OCI-LY7 (cell line): ENCODE results near the gene TRAPPC6A. TPM values are rescaled to one million over a fixed set of nuclear protein-coding genes. Genes with fewer than 3 reads are reported as not detected.

ENCODE experiments used
- BruUV-seq: library from RNA; stranded (reverse); fragments of 400-500 nt; replicated peaks from 2 replicates; lab custom pipeline; 2021; lab: Mats Ljungman, UMichigan
- CTCF ChIA-PET: fragments of 300-600 bp; sonication (Branson Sonifier 250); formaldehyde crosslinking; loops from one replicate; lab custom pipeline; 2022; ENCODE audit warnings: antibody characterized with exemption; ENCODE audit not compliant: unreplicated experiment; lab: Charles Lee
- POLR2A ChIA-PET: fragments of 300-600 bp; sonication (Branson Sonifier 250); formaldehyde crosslinking; loops from one replicate; lab custom pipeline; 2022; ENCODE audit warnings: antibody characterized with exemption; lab: Charles Lee
- DNase-seq: peaks from one replicate; pipeline ENCODE4 v3.0.0-alpha.2; 2015; ENCODE audit warnings: low spot score
- H2AFZ ChIP-seq: fragments of 200-600 bp; sonication (generic), shearing (Covaris generic); 2 replicates; pipeline ENCODE4 v1.6.1; 2014; ENCODE audit warnings: mild to moderate bottlenecking, antibody characterized with exemption, low read length, moderate library complexity
- H3K27ac ChIP-seq: fragments of 200-600 bp; sonication (generic); 2 replicates; pipeline ENCODE4 v1.5.1; 2014; ENCODE audit warnings: mixed run types, low read depth, mild to moderate bottlenecking, moderate library complexity, low read length, inconsistent platforms; ENCODE audit not compliant: poor library complexity, severe bottlenecking
- H3K36me3 ChIP-seq: fragments of 200-600 bp; sonication (generic); 2 replicates; pipeline ENCODE4 v1.6.1; 2014; ENCODE audit warnings: mild to moderate bottlenecking, antibody characterized with exemption, low read length, moderate library complexity, mixed read lengths; ENCODE audit not compliant: insufficient read depth
- H3K4me1 ChIP-seq: fragments of 200-600 bp; sonication (generic); 2 replicates; pipeline ENCODE4 v1.5.1; 2014; ENCODE audit warnings: mild to moderate bottlenecking, low read length; ENCODE audit not compliant: insufficient read depth, poor library complexity, severe bottlenecking
- H3K4me2 ChIP-seq: fragments of 200-600 bp; sonication (generic); 2 replicates; pipeline ENCODE4 v1.6.1; 2014; ENCODE audit warnings: mild to moderate bottlenecking, low read length
- H3K4me3 ChIP-seq: fragments of 200-600 bp; sonication (generic); 2 replicates; pipeline ENCODE4 v1.5.1; 2014; ENCODE audit warnings: mild to moderate bottlenecking, low read depth, low read length; ENCODE audit not compliant: poor library complexity, severe bottlenecking
- H3K79me2 ChIP-seq: fragments of 200-600 bp; sonication (generic); 2 replicates; pipeline ENCODE4 v1.6.1; 2016; ENCODE audit warnings: low read depth, mild to moderate bottlenecking, low read length, moderate library complexity, mixed read lengths; ENCODE audit not compliant: insufficient read depth
- H3K9me2 ChIP-seq: fragments of 200-600 bp; sonication (generic); 2 replicates; pipeline ENCODE4 v1.6.1; 2016; ENCODE audit warnings: mild to moderate bottlenecking, low read length, mixed read lengths; ENCODE audit not compliant: insufficient read depth
- H3K9me3 ChIP-seq: fragments of 200-600 bp; sonication (generic); 2 replicates; pipeline ENCODE4 v1.6.1; 2014; ENCODE audit warnings: mild to moderate bottlenecking, mixed run types, low read length, mixed read lengths
- H4K20me1 ChIP-seq: fragments of 200-600 bp; sonication (generic); 2 replicates; pipeline ENCODE4 v1.6.1; 2014; ENCODE audit warnings: mild to moderate bottlenecking, antibody characterized with exemption, low read length, moderate library complexity, mixed read lengths; ENCODE audit not compliant: insufficient read depth
- EZH2phosphoT487 ChIP-seq: fragments of 200-600 bp; sonication (generic); IDR thresholded peaks from 2 replicates; pipeline ENCODE4 v1.6.1; 2018; ENCODE audit warnings: low read depth, borderline replicate concordance, mild to moderate bottlenecking, mixed run types, antibody characterized with exemption, low read length, moderate library complexity, mixed read lengths
- intact Hi-C: fragments of 100-400 bp; cut with micrococcal nuclease; formaldehyde crosslinking; loops from one replicate; pipeline ENCODE4 v1.10.0; 2022; ENCODE audit not compliant: unreplicated experiment
- total RNA-seq, 2 experiments: library from RNA; depleted of rRNA in 1 of 2; stranded (reverse); fragments of >200 nt in 1 of 2; shearing (Covaris generic) in 1 of 2; gene quantifications; 2 replicates each; pipeline ENCODE4 v1.2.3, GENCODE V29; 2014 to 2022
- TF ChIP-seq, protein P1 (sequence below): fragments of 200-600 bp; sonication (generic); conservative IDR thresholded peaks from 2 replicates; pipeline ENCODE4 v1.5.1; 2014; ENCODE audit warnings: mild to moderate bottlenecking, antibody characterized with exemption, low read length, moderate library complexity, mixed read lengths

The TRAPPC6A gene
- total RNA-seq, 2 experiments from 2014 or later = 55.6 to 70.9 TPM

DNA sequence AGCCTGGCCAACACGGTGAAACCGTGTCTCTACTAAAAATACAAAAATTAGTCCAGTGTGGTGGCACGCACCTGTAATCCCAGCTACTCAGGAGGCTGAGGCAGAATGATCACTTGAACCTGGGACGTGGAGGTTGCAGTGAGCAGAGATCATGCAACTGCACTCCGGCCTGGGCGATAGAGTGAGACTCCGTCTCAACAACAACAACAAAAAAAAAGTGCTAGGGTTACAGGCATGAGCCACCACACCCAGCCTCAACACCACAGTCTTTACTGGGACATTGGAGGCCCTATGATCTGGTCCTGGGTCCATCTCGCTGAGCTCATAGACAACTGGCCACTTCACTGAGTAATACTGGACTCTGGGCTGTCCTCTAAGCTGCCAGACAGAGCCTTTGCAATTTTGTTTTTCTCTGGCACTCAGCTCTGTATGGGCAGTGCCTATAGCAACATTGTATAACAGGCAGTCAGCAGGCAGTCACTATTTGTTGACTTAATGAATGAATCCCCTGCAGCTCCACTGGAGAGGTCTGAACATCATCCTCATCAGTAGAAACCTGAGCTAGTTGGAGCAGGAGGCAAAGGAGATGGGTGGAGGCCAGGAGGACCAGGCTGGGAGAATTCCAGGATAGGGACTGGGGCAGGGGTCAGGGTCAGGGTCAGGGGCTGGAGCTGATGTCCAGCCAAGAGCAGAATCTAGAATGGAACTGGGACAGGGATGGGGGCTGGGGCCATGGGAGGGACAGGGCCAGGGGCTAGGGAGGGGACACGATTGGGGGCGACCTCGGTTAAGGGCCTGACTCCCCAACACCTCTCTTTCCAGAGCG lies 8.7 kb upstream of the TRAPPC6A start:
- intact Hi-C loops = loop anchor here (2.0 to 5.0 kb wide), 2 partner anchors 152 to 284 kb away; no protein-coding TSS in a partner anchor
- H3K9me3 ChIP-seq = no peaks in the 10 kb centered on the region
- no TSS peak for BruUV-seq
- peaks cover 1% of the 10 kb centered on the region; the same call in 1 of the 2 replicates for H3K79me2 ChIP-seq
- no peak for DNase-seq
- H3K4me1 ChIP-seq = peaks cover 8% of the 10 kb centered on the region
- TF ChIP-seq, protein P1, sequence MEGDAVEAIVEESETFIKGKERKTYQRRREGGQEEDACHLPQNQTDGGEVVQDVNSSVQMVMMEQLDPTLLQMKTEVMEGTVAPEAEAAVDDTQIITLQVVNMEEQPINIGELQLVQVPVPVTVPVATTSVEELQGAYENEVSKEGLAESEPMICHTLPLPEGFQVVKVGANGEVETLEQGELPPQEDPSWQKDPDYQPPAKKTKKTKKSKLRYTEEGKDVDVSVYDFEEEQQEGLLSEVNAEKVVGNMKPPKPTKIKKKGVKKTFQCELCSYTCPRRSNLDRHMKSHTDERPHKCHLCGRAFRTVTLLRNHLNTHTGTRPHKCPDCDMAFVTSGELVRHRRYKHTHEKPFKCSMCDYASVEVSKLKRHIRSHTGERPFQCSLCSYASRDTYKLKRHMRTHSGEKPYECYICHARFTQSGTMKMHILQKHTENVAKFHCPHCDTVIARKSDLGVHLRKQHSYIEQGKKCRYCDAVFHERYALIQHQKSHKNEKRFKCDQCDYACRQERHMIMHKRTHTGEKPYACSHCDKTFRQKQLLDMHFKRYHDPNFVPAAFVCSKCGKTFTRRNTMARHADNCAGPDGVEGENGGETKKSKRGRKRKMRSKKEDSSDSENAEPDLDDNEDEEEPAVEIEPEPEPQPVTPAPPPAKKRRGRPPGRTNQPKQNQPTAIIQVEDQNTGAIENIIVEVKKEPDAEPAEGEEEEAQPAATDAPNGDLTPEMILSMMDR = no peak
- no peak for TF ChIP-seq EZH2phosphoT487
- peak overlapping the region; percentile 40; the same call in 1 of the 2 replicates for H3K4me2 ChIP-seq
- peak overlapping the region; percentile 10; the same call in 1 of the 2 replicates for H2AFZ ChIP-seq
- ChIA-PET POLR2A (no interaction called here), CTCF (interaction anchor here (0.6 kb wide), 1 partner anchor 85 kb away, joined by 5 read pairs; no protein-coding TSS in a partner anchor)
- no peak overlapping the region for H3K27ac ChIP-seq
- H4K20me1 ChIP-seq = no peaks in the 10 kb centered on the region
- no peaks in the 10 kb centered on the region for H3K9me2 ChIP-seq
- no peak overlapping the region for H3K4me3 ChIP-seq
- H3K36me3 ChIP-seq = 0 out of 2 replicates have a peak, but pooled peaks cover under 1% of the 10 kb centered on the region

DNA sequence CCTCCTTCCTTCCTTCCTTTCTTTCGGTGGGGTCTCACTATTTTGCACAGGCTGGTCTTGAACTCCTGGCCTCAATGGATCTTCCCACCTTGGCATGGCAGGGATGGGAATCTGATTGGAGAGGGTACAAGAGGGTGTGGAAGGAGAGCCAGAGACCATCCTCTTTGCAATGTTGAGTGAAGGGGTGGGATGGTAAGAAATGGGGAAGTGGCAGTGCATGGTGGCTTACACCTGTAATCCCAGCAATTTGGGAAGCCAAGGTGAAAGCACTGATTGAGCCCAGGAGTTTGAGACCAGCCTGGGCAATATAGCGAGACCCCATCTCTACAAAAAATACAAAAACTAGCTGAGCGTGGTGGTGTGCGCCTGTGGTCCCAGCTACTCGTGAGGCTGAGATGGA lies 6.1 kb upstream of the TRAPPC6A start:
- no peaks in the 10 kb centered on the region for H3K9me3 ChIP-seq
- no peaks in the 10 kb centered on the region for H4K20me1 ChIP-seq
- DNase-seq = no peak
- H3K79me2 ChIP-seq = peaks cover 24% of the 10 kb centered on the region
- 0 out of 2 replicates have a peak, but pooled peaks cover 8% of the 10 kb centered on the region for H3K36me3 ChIP-seq
- peaks cover 25% of the 10 kb centered on the region for H3K4me1 ChIP-seq
- no peaks in the 10 kb centered on the region for H3K9me2 ChIP-seq
- ChIA-PET POLR2A (interaction anchor here (0.7 kb wide), 1 partner anchor 29 kb away, joined by 4 read pairs; no protein-coding TSS in a partner anchor), CTCF (no interaction called here)
- intact Hi-C loops = no loop called here
- no peak overlapping the region for H2AFZ ChIP-seq
- TF ChIP-seq, protein P1 = no peak
- no peak for TF ChIP-seq EZH2phosphoT487
- H3K4me2 ChIP-seq = no peak overlapping the region
- H3K4me3 ChIP-seq = no peak overlapping the region
- BruUV-seq = no TSS peak
- no peak overlapping the region for H3K27ac ChIP-seq
